ENCODE results near the gene PCDH9.
"Not testable (repeated sequence)": the region's sequence is repeated elsewhere in the genome, so short reads cannot be mapped to it uniquely, and the experiment has no call there.

PCDH9 gene

DNA sequence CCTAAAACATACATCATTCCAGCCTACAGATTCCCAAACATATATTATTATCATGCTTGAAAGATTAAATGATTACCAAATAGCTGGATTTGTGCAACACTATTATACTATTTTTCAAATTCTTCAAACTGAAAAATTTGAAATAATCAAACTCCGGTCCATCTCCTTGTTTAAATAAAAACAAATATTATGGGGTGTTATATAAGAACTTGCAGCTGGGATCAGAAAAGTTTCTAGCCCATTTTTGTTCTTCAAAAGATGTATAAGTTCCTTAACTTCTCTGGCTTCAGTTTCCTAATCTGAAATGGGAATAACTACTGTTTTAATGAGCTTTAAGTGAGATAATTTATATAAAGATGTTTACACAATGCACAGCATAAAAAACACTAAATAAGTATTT is 422.9 kb downstream of the PCDH9 start:
- ATAC-seq = no peak
- no peaks in the 10 kb centered on the region for H3K4me1 Mint-ChIP-seq
- H3K36me3 Mint-ChIP-seq = no peaks in the 10 kb centered on the region
- no peak overlapping the region for H3K4me3 Mint-ChIP-seq
- H3K27ac Mint-ChIP-seq = no peak overlapping the region
- H3K9me3 Mint-ChIP-seq = peaks cover 7% of the 10 kb centered on the region
- no peaks in the 10 kb centered on the region for H3K27me3 Mint-ChIP-seq

DNA sequence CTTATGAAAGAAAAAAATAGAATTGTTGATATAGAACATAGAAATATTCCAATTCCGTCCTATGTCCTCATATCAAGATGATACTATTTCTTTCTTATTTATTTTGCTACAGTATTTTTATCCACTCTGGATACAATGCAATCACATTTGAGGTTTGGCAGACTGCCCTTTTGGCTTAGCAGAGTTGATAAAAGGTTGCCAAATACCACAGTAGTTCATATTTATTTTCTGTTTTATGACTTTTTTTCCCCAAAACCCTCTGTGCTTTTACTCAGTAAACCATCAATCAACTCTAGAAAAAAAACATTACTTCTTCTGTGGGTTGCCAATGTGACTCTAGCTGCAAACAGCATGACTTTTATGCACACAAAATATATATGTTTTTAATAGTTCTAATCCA is 424.5 kb downstream of the PCDH9 start:
- Mint-ChIP-seq H3K4me3 (no peak overlapping the region), H3K9me3 (peaks cover 3% of the 10 kb centered on the region), H3K27me3 (no peaks in the 10 kb centered on the region), H3K4me1 (no peaks in the 10 kb centered on the region), H3K36me3 (no peaks in the 10 kb centered on the region), H3K27ac (no peak overlapping the region)
- ATAC-seq = no peak

DNA sequence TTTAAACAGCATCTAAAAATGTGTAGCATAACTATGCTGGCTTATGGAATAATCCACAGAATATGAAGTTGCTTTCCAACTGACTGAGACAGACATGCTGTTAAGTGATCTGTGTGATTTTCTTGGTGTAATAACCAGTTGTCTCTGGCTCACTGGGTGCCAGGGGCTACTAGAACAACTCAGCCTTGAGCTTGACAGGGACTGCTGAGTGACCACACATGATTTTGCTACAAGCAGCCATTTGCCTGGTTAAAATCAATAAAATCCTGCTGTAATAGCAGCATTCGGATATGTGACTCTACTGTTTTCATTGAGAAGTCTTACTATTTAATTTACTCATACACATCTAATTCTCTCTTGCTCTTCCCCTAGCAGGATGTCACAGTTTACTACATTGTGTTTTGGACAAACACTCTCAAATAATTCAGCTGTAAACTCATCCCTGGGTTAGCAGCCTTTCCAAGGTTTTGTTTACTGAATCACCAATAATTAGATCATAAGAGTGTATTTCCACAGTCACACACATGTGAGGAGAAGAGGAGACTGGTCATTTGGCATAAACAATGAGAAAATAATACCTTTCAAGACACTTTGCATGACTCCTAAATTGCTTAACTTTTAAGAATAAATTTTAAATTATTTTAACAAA is 426.2 kb downstream of the PCDH9 start:
- H3K36me3 Mint-ChIP-seq = no peaks in the 10 kb centered on the region
- H3K4me1 Mint-ChIP-seq = no peaks in the 10 kb centered on the region
- no peak overlapping the region for H3K27ac Mint-ChIP-seq
- peaks cover 3% of the 10 kb centered on the region for H3K9me3 Mint-ChIP-seq
- no peak overlapping the region for H3K4me3 Mint-ChIP-seq
- H3K27me3 Mint-ChIP-seq = no peaks in the 10 kb centered on the region
- no peak for ATAC-seq

- Mint-ChIP-seq H3K27ac (no peak overlapping the region), H3K27me3 (no peaks in the 10 kb centered on the region), H3K4me3 (no peak overlapping the region), H3K9me3 (peaks cover 3% of the 10 kb centered on the region), H3K4me1 (no peaks in the 10 kb centered on the region), H3K36me3 (no peaks in the 10 kb centered on the region)
- ATAC-seq = no peak
Measured at GRCh38 chr13:66803013-66803807, 426.9 kb downstream of the PCDH9 start.

- H3K9me3 Mint-ChIP-seq = no peaks in the 10 kb centered on the region
- no peaks in the 10 kb centered on the region for H3K36me3 Mint-ChIP-seq
- no peaks in the 10 kb centered on the region for H3K27me3 Mint-ChIP-seq
- no peak for ATAC-seq
- H3K27ac Mint-ChIP-seq = no peak overlapping the region
- peaks cover 11% of the 10 kb centered on the region for H3K4me1 Mint-ChIP-seq
- no peak overlapping the region for H3K4me3 Mint-ChIP-seq
Measured at GRCh38 chr13:66795636-66796035, 434.5 kb downstream of the PCDH9 start.

DNA sequence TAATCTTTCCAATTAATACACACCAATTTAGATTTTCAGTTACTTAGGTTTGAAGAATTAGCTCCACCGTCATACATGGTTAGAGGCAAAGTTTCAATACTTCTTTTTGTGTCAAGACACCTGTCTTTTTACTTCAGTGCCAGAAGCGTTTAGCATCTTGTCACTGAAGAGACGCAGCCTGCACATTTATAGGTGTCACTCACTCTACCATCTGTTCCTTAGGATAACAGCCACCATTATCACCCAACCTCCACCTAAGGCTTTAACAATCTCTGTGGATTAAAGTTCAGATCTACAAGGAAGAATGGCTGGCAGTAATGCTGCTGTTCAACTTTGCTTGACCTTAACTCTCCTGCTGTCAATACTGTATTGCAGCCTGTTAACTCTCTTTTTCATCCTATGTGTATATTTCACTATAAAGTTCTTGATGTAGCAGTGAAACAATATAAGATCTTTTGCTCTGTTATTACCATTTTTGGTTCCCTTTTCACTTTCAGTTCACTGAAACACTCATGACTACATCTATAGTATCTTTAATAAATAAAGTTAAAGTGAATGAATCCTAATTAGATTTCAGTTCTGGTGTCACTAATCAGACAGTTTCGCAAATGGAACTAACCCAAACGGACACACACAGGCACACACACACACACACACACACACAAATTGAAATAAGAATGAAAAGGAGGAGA is 435.6 kb downstream of the PCDH9 start:
- H3K27ac Mint-ChIP-seq = no peak overlapping the region
- H3K4me3 Mint-ChIP-seq = no peak overlapping the region
- H3K4me1 Mint-ChIP-seq = peaks cover 11% of the 10 kb centered on the region
- ATAC-seq = no peak
- no peaks in the 10 kb centered on the region for H3K9me3 Mint-ChIP-seq
- H3K27me3 Mint-ChIP-seq = no peaks in the 10 kb centered on the region
- no peaks in the 10 kb centered on the region for H3K36me3 Mint-ChIP-seq

- H3K36me3 Mint-ChIP-seq = no peaks in the 10 kb centered on the region
- H3K4me1 Mint-ChIP-seq = peaks cover 11% of the 10 kb centered on the region
- H3K4me3 Mint-ChIP-seq = no peak overlapping the region
- no peak for ATAC-seq
- H3K27ac Mint-ChIP-seq = no peak overlapping the region
- H3K27me3 Mint-ChIP-seq = no peaks in the 10 kb centered on the region
- no peaks in the 10 kb centered on the region for H3K9me3 Mint-ChIP-seq
Measured at GRCh38 chr13:66790861-66791260, 439.3 kb downstream of the PCDH9 start.

DNA sequence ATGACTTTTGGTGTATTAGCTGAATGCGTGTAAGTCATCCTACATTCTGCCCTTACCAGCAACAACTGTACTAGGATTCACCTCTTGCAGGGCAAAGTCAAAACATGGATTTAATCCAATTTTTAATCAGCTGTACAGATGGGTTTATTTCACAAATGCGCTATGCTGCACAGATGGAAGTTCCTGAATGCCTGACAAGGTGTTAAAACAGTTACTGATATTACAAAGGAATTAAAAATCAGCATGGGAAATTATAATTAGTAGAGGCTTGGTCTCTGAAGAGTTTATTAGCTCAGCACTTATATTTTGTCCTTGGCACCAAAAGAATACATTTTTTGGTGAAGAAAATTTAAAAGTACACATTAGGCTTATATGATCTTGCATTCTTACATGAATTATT is 448.9 kb downstream of the PCDH9 start:
- H3K27ac Mint-ChIP-seq = no peak overlapping the region
- peaks cover 3% of the 10 kb centered on the region for H3K9me3 Mint-ChIP-seq
- ATAC-seq = no peak
- H3K27me3 Mint-ChIP-seq = no peaks in the 10 kb centered on the region
- H3K36me3 Mint-ChIP-seq = no peaks in the 10 kb centered on the region
- H3K4me1 Mint-ChIP-seq = no peaks in the 10 kb centered on the region
- H3K4me3 Mint-ChIP-seq = no peak overlapping the region

DNA sequence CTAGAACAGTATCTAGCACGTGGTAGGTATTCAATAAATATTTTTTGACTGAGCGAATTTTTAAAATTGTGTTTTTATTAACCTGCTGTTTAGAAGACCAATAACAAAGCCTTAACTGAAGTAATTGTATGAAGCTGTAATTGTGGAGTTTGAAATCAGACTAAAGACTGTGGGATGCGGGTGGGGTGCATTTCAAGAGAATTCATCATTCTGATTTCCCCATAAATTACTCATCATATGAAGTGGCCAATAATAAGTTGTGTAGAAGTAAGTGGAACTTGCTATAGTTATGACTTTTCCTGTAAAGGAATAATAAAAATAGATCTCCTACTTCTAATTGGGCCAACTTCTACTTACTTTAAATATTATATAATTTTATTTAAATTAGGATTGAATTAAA is 449.3 kb downstream of the PCDH9 start:
- no peak overlapping the region for H3K4me3 Mint-ChIP-seq
- H3K27ac Mint-ChIP-seq = no peak overlapping the region

DNA sequence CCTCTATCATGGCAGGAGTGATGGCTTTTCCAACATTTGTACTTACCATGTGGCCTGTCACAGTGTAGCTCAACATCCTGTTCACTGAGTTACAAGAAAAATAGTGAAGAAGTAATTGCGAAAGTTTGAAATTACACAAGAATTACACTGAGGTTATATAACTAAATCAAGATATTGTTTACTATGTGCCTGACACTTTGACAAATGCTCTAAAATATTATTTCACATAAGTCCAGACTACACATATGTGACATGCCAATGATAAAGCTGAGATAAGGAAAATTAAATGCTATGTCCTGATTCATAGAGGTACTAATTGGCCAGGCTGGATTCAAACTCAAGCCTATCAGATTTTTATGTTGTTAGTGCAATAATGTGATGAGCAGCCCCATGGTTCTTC is 451.7 kb downstream of the PCDH9 start:
- no peak for ATAC-seq
- H3K4me1 Mint-ChIP-seq = no peaks in the 10 kb centered on the region

More for the DNA sequence above, 449.3 kb downstream of the PCDH9 start:
- no peak for ATAC-seq
- Mint-ChIP-seq H3K36me3 (no peaks in the 10 kb centered on the region), H3K9me3 (peaks cover 3% of the 10 kb centered on the region), H3K4me1 (no peaks in the 10 kb centered on the region), H3K27me3 (no peaks in the 10 kb centered on the region)

DNA sequence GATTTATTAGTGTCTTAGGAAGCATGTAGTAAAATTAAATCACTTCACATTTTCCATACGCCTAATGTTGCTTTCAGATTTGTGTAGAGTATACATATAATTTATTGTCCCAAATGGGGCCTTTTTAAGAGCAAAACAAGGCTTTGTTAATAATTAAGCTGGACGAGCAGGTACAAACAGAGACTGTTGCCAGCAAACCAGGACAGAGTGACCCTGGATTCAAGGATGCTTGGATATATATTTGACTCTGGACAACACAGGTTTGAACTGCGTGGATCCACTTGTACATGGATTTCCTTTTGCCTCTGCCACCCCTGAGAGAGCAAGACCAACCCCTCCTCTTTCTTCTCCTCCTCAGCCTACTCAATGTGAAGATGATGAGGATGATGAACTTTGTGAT is 454.9 kb downstream of the PCDH9 start:
- Mint-ChIP-seq H3K36me3 (no peaks in the 10 kb centered on the region), H3K9me3 (peaks cover 6% of the 10 kb centered on the region), H3K27ac (no peak overlapping the region), H3K4me3 (no peak overlapping the region), H3K27me3 (no peaks in the 10 kb centered on the region), H3K4me1 (no peaks in the 10 kb centered on the region)
- no peak for ATAC-seq

More for the DNA sequence above, 451.7 kb downstream of the PCDH9 start:
- no peak overlapping the region for H3K4me3 Mint-ChIP-seq
- H3K27ac Mint-ChIP-seq = no peak overlapping the region
- no peaks in the 10 kb centered on the region for H3K27me3 Mint-ChIP-seq
- peaks cover 3% of the 10 kb centered on the region for H3K9me3 Mint-ChIP-seq
- H3K36me3 Mint-ChIP-seq = no peaks in the 10 kb centered on the region

DNA sequence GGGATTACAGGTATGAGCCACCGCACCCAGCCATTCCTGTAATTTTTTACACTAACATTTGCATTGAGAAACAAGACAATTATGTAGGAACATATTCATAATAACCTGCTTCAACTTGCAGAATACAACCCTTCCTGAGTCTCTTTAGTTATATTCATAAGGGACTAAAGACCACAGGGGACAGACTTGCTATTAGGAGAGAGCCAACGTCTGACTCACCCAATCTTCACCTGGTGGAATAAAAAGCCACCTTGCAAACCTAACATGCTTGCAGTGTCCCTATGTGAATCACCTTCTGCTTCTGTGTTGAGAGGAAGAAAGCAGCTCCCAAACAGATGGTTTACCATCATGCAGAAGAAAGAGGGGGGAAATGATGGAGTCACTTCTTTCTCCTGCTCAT is 456.1 kb downstream of the PCDH9 start:
- no peaks in the 10 kb centered on the region for H3K36me3 Mint-ChIP-seq
- ATAC-seq = no peak
- H3K9me3 Mint-ChIP-seq = peaks cover 6% of the 10 kb centered on the region
- H3K4me3 Mint-ChIP-seq = no peak overlapping the region
- H3K4me1 Mint-ChIP-seq = no peaks in the 10 kb centered on the region
- H3K27me3 Mint-ChIP-seq = no peaks in the 10 kb centered on the region
- no peak overlapping the region for H3K27ac Mint-ChIP-seq

GRCh38 chr13:66765559-66765958 is 464.6 kb downstream of the PCDH9 start:
- Mint-ChIP-seq H3K4me3 (no peak overlapping the region), H3K27ac (no peak overlapping the region), H3K9me3 (peaks cover 10% of the 10 kb centered on the region), H3K36me3 (no peaks in the 10 kb centered on the region), H3K4me1 (no peaks in the 10 kb centered on the region), H3K27me3 (no peaks in the 10 kb centered on the region)
- no peak for ATAC-seq

- H3K4me1 Mint-ChIP-seq, H3K36me3 Mint-ChIP-seq, ATAC-seq, H3K4me3 Mint-ChIP-seq, H3K27ac Mint-ChIP-seq, H3K27me3 Mint-ChIP-seq: not testable (repeated sequence)
- H3K9me3 Mint-ChIP-seq = peaks cover 18% of the 10 kb centered on the region
Measured at GRCh38 chr13:66760678-66761077, 469.5 kb downstream of the PCDH9 start.

- Mint-ChIP-seq H3K4me1 (no peaks in the 10 kb centered on the region), H3K9me3 (peaks cover 18% of the 10 kb centered on the region), H3K27me3 (no peaks in the 10 kb centered on the region), H3K36me3 (no peaks in the 10 kb centered on the region), H3K4me3 (no peak overlapping the region), H3K27ac (no peak overlapping the region)
- no peak for ATAC-seq
Measured at GRCh38 chr13:66759919-66760318, 470.2 kb downstream of the PCDH9 start.

GRCh38 chr13:66751691-66752090 is 478.4 kb downstream of the PCDH9 start:
- no peaks in the 10 kb centered on the region for H3K4me1 Mint-ChIP-seq
- no peak for ATAC-seq
- peaks cover 4% of the 10 kb centered on the region for H3K9me3 Mint-ChIP-seq
- H3K4me3 Mint-ChIP-seq = no peak overlapping the region
- H3K27ac Mint-ChIP-seq = no peak overlapping the region
- no peaks in the 10 kb centered on the region for H3K36me3 Mint-ChIP-seq
- H3K27me3 Mint-ChIP-seq = no peaks in the 10 kb centered on the region
